ENCODE measurements around the gene HDAC8.

DNA sequence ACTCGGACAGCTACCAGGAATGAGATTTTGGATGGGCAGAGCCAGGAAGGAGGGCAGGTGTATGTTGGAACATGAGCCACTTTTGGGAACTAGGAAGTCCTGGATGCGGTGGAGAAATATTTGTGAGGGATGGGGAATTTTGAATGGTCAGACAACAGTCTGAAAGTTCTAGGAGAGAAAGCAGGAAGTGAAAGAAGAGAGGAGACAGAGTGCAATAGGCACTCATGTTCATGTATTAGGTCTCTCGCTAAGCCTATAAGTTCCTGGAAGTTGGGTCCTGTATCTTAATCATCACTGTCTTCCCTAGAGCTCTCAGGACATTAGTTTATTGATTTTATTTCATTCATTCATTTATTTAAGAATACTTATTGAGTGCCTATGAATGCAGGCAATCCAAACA, 201.2 kb downstream of the HDAC8 start:
- no peak for TF ChIP-seq POLR2A (IDR thresholded peaks at IDR 0.05)
- TF ChIP-seq, protein P1, sequence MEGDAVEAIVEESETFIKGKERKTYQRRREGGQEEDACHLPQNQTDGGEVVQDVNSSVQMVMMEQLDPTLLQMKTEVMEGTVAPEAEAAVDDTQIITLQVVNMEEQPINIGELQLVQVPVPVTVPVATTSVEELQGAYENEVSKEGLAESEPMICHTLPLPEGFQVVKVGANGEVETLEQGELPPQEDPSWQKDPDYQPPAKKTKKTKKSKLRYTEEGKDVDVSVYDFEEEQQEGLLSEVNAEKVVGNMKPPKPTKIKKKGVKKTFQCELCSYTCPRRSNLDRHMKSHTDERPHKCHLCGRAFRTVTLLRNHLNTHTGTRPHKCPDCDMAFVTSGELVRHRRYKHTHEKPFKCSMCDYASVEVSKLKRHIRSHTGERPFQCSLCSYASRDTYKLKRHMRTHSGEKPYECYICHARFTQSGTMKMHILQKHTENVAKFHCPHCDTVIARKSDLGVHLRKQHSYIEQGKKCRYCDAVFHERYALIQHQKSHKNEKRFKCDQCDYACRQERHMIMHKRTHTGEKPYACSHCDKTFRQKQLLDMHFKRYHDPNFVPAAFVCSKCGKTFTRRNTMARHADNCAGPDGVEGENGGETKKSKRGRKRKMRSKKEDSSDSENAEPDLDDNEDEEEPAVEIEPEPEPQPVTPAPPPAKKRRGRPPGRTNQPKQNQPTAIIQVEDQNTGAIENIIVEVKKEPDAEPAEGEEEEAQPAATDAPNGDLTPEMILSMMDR (IDR thresholded peaks at IDR 0.05): no peak

Measured in tibial nerve (tissue), 3 donors.